Measurements from ENCODE around the gene TNRC18.
"Not testable (repeated sequence)": the region's sequence is repeated elsewhere in the genome, so short reads cannot be mapped to it uniquely, and the experiment has no call there.

Gene TNRC18

DNA sequence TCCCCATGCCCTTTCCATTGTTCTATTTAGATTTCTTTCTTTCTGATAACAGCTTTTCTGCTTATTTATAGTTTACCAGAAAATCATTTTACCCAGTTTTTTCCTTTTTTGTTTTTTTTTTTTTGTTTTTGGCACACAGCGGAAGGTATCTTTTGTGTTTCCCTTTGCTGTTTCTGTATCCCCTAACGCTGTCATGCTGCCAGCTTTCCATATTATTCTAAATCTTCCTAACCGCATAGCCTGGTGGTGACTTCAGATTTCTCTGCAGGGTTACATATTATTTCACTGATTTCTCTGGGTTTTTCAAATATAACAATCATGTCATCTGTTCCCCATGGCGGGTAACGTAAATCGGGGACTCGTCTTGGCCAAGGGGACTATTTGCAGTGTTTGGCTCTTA is 144.9 kb downstream of the TNRC18 start:
- in situ Hi-C loops (cut with HindIII; ENCODE audit: low sequenced_read_pairs) = no loop called here
- TF ChIP-seq, protein P1, sequence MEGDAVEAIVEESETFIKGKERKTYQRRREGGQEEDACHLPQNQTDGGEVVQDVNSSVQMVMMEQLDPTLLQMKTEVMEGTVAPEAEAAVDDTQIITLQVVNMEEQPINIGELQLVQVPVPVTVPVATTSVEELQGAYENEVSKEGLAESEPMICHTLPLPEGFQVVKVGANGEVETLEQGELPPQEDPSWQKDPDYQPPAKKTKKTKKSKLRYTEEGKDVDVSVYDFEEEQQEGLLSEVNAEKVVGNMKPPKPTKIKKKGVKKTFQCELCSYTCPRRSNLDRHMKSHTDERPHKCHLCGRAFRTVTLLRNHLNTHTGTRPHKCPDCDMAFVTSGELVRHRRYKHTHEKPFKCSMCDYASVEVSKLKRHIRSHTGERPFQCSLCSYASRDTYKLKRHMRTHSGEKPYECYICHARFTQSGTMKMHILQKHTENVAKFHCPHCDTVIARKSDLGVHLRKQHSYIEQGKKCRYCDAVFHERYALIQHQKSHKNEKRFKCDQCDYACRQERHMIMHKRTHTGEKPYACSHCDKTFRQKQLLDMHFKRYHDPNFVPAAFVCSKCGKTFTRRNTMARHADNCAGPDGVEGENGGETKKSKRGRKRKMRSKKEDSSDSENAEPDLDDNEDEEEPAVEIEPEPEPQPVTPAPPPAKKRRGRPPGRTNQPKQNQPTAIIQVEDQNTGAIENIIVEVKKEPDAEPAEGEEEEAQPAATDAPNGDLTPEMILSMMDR (IDR thresholded peaks at IDR 0.05; ENCODE audit: low read depth, low read length, missing control alignments) = no peak
- no peak overlapping the region for H3K4me3 ChIP-seq (ENCODE audit: low read depth, low read length)
- DNase-seq (ENCODE audit: low read depth) = peak; percentile 37

DNA sequence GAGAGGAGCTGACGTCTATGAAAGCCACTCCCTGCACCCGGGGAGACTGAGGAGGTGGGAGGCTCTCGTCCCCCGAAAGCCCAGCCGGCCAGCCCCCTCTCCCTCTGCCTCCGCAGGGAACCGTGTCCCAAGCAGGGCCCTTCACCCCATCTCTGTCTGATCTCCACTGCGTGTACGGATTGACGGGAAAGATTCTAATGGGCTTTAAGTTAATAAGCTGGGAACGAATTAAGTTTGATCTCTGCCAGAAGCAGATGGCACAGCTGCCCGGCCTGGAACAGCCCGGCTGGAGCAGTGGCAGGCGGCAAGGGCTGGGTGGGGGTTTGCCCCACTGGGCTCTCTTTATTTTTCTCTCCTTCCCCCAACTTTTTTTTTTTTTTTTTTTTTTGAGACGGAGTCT is 147.0 kb downstream of the TNRC18 start:
- DNase-seq (ENCODE audit: low read depth) = no peak
- no peak overlapping the region for H3K4me3 ChIP-seq (ENCODE audit: low read depth, low read length)
- in situ Hi-C loops (cut with HindIII; ENCODE audit: low sequenced_read_pairs) = no loop called here
- TF ChIP-seq, protein P1 (IDR thresholded peaks at IDR 0.05; ENCODE audit: low read depth, low read length, missing control alignments) = no peak

DNA sequence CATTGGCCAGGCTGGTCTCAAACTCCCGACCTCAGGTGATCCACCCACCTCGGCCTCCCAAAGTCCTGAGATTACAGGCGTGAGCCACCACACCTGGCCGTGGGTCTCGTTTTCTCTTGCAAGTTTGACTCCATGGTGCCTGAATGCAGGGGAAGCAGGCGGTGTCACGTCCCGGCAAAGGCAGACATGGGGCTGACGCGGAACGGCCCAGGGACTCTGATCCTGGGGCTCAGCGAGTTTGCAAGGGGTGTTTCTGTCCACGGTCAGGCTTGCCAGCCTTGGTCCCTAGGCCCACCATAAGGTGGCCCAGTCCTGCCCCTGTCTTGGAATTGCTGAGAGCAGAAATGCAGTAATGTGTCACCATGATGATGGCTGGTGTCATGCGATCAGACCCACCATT is 147.5 kb downstream of the TNRC18 start:
- H3K4me3 ChIP-seq (ENCODE audit: low read depth, low read length); in situ Hi-C loops (cut with HindIII; ENCODE audit: low sequenced_read_pairs); DNase-seq (ENCODE audit: low read depth): not testable (repeated sequence)

DNA sequence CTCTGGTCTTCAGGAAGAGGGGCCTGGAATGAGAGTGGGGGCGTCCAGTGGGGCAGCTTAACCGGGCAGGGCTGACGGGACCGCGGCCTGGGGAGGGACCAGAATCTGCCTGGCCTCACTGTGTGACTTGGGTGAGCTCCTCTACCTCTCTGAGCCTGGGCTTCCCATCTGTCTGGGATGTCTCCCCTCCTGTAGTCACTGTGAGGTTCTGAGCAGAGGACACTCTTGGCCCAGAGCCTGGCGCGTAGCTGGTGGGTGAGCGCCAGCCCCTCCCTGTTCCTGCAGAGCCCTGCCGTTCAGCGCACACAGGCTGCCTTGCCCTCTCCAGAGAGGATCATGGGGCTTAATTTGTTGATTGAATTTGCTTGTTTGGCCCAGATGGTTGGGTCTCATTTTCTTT is 148.1 kb downstream of the TNRC18 start:
- H3K4me3 ChIP-seq (ENCODE audit: low read depth, low read length); DNase-seq (ENCODE audit: low read depth); in situ Hi-C loops (cut with HindIII; ENCODE audit: low sequenced_read_pairs): not testable (repeated sequence)

DNA sequence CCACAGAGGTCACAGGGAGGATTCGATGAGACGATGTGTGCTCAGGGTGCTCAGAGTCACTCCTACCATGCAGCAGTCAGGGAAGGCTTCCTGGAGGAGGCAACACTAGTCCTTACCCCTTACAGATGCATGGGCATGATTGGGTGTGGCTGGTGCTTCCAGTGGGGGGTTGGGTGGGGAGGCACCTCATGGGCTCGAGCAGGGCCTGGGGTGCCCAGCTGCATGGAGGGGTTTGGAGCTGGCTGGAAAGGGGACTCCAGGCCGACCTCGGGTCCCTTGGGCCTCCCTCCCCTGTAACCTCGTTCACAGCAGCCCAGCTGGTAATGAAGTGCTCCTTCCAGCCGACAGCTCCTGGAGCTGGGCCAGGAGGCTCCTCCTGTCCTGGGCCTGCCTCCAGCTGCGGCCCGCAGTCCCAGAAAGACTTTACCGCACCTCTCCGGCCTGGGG is 148.6 kb downstream of the TNRC18 start:
- DNase-seq (ENCODE audit: low read depth); in situ Hi-C loops (cut with HindIII; ENCODE audit: low sequenced_read_pairs); H3K4me3 ChIP-seq (ENCODE audit: low read depth, low read length): not testable (repeated sequence)

DNA sequence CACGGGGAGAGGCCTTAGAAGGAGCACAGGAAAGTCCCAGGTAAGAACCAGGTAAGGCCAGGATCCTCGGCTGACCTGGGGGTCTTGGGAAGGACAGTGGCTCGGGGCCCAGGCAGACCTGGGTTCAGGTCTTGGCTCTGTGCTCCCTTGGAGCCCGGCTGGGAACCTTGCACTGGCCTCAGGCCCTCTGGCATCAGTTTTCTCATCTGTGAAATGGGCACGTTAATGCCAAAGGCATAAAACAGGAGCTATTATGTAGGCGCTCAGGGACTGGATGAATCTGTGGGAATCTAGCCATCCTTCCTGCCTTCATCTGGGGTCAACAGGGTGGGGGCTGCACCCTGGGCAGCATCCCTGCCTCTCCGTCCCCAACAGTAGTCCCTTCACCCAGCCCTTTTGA is 149.2 kb downstream of the TNRC18 start:
- TF ChIP-seq, protein P1 (IDR thresholded peaks at IDR 0.05; ENCODE audit: low read depth, low read length, missing control alignments) = no peak
- no peak for DNase-seq (ENCODE audit: low read depth)
- in situ Hi-C loops (cut with HindIII; ENCODE audit: low sequenced_read_pairs) = no loop called here
- no peak overlapping the region for H3K4me3 ChIP-seq (ENCODE audit: low read depth, low read length)

DNA sequence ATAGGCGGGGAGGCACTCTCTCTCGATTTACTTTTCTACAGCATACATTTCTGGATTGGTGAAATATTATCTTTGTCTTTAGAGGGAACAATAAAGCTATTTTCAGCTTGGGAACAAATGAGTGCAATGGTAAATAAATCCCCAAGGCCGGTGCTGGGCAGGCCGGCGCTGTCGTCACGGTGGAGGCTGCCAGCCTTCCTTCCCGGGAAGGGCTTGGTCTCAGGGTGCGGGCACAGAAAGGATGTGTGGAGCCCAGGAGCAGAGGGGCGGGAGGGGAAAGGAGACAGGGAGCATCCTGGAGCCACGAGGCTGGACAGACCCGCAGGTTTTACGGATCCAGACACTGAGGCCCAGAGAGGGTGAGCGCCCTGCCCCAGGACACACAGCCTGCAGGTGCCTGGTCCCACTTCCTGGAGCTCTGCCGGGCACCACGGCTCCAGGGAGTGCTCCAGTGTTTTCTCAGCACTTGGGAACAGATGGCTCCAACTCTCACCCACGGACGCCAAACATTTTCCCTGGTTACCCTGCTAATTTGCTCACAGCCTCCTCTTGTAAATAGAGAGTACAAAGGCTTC is 149.7 kb downstream of the TNRC18 start:
- H3K4me3 ChIP-seq (ENCODE audit: low read depth, low read length); in situ Hi-C loops (cut with HindIII; ENCODE audit: low sequenced_read_pairs); DNase-seq (ENCODE audit: low read depth): not testable (repeated sequence)

DNA sequence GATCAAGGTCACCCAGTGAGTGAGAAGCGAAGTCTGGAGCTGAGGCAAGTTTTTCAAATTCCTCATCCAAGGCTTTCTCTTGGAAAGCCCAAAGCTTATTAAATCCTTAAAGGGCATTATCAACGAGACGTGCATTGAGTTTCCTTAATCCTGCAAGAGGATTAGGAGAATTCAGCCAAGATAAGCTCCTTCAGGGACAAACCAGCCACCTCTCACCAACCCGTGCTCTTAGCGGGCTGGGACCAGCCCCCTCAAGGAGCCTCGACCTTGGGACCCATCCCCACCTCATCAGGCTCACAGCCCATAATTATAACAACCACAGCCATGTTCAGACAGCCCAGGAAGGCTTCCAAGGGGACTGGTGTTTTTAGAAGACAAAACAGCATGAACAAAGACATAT is 152.8 kb downstream of the TNRC18 start:
- in situ Hi-C loops (cut with HindIII; ENCODE audit: low sequenced_read_pairs) = no loop called here
- no peak for DNase-seq (ENCODE audit: low read depth)
- H3K4me3 ChIP-seq (ENCODE audit: low read depth, low read length) = no peak overlapping the region
- TF ChIP-seq, protein P1 (IDR thresholded peaks at IDR 0.05; ENCODE audit: low read depth, low read length, missing control alignments) = no peak

DNA sequence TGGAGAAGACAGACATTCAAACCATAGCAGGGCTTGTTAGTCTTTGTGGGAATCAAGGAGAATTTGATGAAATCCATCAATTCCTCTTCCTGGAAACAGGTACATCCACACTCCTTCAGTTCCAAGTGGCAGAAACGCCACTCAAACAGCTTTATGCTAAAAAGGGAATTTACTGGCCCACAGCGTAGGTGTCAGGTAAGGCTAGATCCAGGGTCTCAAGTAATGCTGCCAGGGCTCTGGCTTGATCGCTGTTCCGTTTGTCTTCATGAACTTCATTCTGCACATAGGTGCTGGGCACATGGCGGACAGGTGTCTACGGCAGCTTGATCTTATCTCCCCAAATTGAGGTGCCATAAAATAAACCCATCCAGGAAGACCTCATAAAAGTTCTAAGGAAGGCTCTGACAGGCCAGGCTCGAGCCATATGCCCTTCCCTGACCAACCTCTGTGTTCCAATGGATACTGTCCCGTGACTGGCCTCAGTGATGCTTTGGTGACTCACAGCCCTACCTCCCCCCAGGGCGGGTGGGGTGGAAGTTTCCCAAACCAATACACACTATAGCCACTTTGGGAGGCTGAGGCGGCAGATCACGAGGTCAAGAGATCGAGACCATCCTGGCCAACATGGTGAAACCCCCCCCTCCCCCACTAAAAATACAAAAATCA is 153.5 kb downstream of the TNRC18 start:
- in situ Hi-C loops (cut with HindIII; ENCODE audit: low sequenced_read_pairs); DNase-seq (ENCODE audit: low read depth); H3K4me3 ChIP-seq (ENCODE audit: low read depth, low read length): not testable (repeated sequence)

DNA sequence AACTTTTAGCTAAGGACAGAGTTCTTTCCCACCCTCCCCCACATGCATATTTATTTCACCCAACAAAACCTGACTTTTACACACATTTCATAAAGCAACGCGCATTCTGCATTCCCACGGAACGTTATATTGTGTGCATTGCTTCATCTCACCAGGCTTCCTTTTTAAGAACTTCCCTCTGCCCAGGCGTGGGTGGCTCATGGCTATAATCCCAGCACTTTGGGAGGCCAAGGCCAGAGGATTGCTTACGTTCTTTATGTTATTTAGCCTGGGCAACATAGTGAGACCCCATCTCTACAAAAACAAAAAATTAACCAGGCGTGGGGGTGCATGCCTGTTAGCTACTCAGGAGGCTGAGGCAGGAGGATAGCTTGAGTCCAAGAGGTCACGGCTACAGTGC is 155.8 kb downstream of the TNRC18 start:
- H3K4me3 ChIP-seq (ENCODE audit: low read depth, low read length); DNase-seq (ENCODE audit: low read depth); in situ Hi-C loops (cut with HindIII; ENCODE audit: low sequenced_read_pairs): not testable (repeated sequence)
